SK-N-SH treated with all-trans-retinoic acid at 6 μM for 48 hours (cell line): ENCODE data around the gene BFSP2.

ENCODE experiments used
- ATAC-seq: fragments of 200-7000 bp; cut with Tn5 transposase; 3 replicates; pipeline ENCODE4 v1.9.1; 2020; ENCODE audit warnings: mild to moderate bottlenecking, moderate library complexity
- ARNTL ChIP-seq: fragments of 450-650 bp; formaldehyde crosslinking; IDR thresholded peaks from 2 replicates; pipeline ENCODE4 v1.5.0; 2020; ENCODE audit warnings: low read depth, mild to moderate bottlenecking, moderate library complexity, borderline replicate concordance
- BACH2 ChIP-seq: fragments of 250-450 bp; sonication (Bioruptor Pico); IDR thresholded peaks from 2 replicates; pipeline ENCODE4 v1.9.0; 2021; ENCODE audit warnings: mild to moderate bottlenecking, borderline replicate concordance
- CSDC2 ChIP-seq: fragments of 250-450 bp; sonication (Bioruptor Pico); IDR thresholded peaks from 2 replicates; pipeline ENCODE4 v1.5.0; 2020; ENCODE audit warnings: mild to moderate bottlenecking, moderate library complexity
- CSRNP3 ChIP-seq: fragments of 250-450 bp; sonication (Bioruptor Pico); IDR thresholded peaks from 2 replicates; pipeline ENCODE4 v1.5.1; 2021; ENCODE audit warnings: mild to moderate bottlenecking, moderate library complexity
- GLIS3 ChIP-seq: fragments of 250-450 bp; sonication (Bioruptor Pico); IDR thresholded peaks from 2 replicates; pipeline ENCODE4 v1.5.0; 2020; ENCODE audit warnings: mild to moderate bottlenecking, moderate library complexity
- OSR1 ChIP-seq: fragments of 250-450 bp; sonication (Bioruptor Pico); IDR thresholded peaks from 2 replicates; pipeline ENCODE4 v1.8.0; 2022; ENCODE audit warnings: moderate library complexity, mild to moderate bottlenecking, inconsistent platforms
- PPARA ChIP-seq: fragments of 250-450 bp; sonication (Bioruptor Pico); IDR thresholded peaks from 2 replicates; pipeline ENCODE4 v1.5.0; 2020; ENCODE audit warnings: mild to moderate bottlenecking, borderline replicate concordance
- SNAI2 ChIP-seq: fragments of 250-450 bp; sonication (Bioruptor Pico); IDR thresholded peaks from 2 replicates; pipeline ENCODE4 v1.5.0; 2020; ENCODE audit warnings: mild to moderate bottlenecking, moderate library complexity
- TOX ChIP-seq: fragments of 250-450 bp; sonication (Bioruptor Pico); IDR thresholded peaks from 2 replicates; pipeline ENCODE4 v1.8.0; 2021; ENCODE audit warnings: mild to moderate bottlenecking, moderate library complexity, borderline replicate concordance
- ZC3H10 ChIP-seq: fragments of 250-450 bp; sonication (Bioruptor Pico); IDR thresholded peaks from 2 replicates; pipeline ENCODE4 v1.5.1; 2021; ENCODE audit warnings: mild to moderate bottlenecking, moderate library complexity
- ZFP3 ChIP-seq: fragments of 250-450 bp; sonication (Bioruptor Pico); IDR thresholded peaks from 2 replicates; pipeline ENCODE4 v1.5.0; 2020; ENCODE audit warnings: mild to moderate bottlenecking, moderate library complexity
- ZFP30 ChIP-seq: fragments of 450-650 bp; formaldehyde crosslinking; IDR thresholded peaks from 2 replicates; pipeline ENCODE4 v1.5.0; 2022; ENCODE audit warnings: mild to moderate bottlenecking, moderate library complexity
- ZNF565 ChIP-seq: fragments of 450-650 bp; formaldehyde crosslinking; conservative IDR thresholded peaks from 2 replicates; pipeline ENCODE4 v1.5.0; 2020; ENCODE audit warnings: low read depth, mild to moderate bottlenecking, moderate library complexity
- ZNF70 ChIP-seq: fragments of 450-650 bp; formaldehyde crosslinking; IDR thresholded peaks from 2 replicates; pipeline ENCODE4 v1.5.0; 2020; ENCODE audit warnings: mild to moderate bottlenecking, moderate library complexity
- ZNF8 ChIP-seq: fragments of 450-650 bp; formaldehyde crosslinking; IDR thresholded peaks from 2 replicates; pipeline ENCODE4 v1.5.0; 2020; ENCODE audit warnings: mild to moderate bottlenecking, moderate library complexity
- TF ChIP-seq, protein P1 (sequence below): fragments of 250-450 bp; sonication (Bioruptor Pico); IDR thresholded peaks from 2 replicates; pipeline ENCODE4 v1.5.0; 2020; ENCODE audit warnings: mild to moderate bottlenecking, moderate library complexity
- TF ChIP-seq, protein P2 (sequence below): fragments of 250-450 bp; sonication (Bioruptor Pico); IDR thresholded peaks from 2 replicates; pipeline ENCODE4 v1.5.1; 2020; ENCODE audit warnings: low read depth, mild to moderate bottlenecking, moderate library complexity

The BFSP2 gene

GRCh38 chr3:133466531-133467386 lies 66.9 kb downstream of the BFSP2 start:
- TF ChIP-seq ZC3H10 (CRISPR knock-in tag), result no peak
- TF ChIP-seq, protein P1, sequence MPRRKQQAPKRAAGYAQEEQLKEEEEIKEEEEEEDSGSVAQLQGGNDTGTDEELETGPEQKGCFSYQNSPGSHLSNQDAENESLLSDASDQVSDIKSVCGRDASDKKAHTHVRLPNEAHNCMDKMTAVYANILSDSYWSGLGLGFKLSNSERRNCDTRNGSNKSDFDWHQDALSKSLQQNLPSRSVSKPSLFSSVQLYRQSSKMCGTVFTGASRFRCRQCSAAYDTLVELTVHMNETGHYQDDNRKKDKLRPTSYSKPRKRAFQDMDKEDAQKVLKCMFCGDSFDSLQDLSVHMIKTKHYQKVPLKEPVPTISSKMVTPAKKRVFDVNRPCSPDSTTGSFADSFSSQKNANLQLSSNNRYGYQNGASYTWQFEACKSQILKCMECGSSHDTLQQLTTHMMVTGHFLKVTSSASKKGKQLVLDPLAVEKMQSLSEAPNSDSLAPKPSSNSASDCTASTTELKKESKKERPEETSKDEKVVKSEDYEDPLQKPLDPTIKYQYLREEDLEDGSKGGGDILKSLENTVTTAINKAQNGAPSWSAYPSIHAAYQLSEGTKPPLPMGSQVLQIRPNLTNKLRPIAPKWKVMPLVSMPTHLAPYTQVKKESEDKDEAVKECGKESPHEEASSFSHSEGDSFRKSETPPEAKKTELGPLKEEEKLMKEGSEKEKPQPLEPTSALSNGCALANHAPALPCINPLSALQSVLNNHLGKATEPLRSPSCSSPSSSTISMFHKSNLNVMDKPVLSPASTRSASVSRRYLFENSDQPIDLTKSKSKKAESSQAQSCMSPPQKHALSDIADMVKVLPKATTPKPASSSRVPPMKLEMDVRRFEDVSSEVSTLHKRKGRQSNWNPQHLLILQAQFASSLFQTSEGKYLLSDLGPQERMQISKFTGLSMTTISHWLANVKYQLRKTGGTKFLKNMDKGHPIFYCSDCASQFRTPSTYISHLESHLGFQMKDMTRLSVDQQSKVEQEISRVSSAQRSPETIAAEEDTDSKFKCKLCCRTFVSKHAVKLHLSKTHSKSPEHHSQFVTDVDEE (CRISPR knock-in tag), result no peak
- no peak for TF ChIP-seq CSRNP3 (CRISPR knock-in tag)
- TF ChIP-seq SNAI2 (CRISPR knock-in tag), result no peak
- TF ChIP-seq TOX (CRISPR knock-in tag), result no peak
- TF ChIP-seq, protein P2, sequence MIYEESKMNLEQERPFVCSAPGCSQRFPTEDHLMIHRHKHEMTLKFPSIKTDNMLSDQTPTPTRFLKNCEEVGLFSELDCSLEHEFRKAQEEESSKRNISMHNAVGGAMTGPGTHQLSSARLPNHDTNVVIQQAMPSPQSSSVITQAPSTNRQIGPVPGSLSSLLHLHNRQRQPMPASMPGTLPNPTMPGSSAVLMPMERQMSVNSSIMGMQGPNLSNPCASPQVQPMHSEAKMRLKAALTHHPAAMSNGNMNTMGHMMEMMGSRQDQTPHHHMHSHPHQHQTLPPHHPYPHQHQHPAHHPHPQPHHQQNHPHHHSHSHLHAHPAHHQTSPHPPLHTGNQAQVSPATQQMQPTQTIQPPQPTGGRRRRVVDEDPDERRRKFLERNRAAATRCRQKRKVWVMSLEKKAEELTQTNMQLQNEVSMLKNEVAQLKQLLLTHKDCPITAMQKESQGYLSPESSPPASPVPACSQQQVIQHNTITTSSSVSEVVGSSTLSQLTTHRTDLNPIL (CRISPR knock-in tag), result no peak
- no peak for ATAC-seq

GRCh38 chr3:133467780-133468179 lies 67.9 kb downstream of the BFSP2 start:
- TF ChIP-seq CSDC2 (CRISPR knock-in tag), result no peak
- no peak for TF ChIP-seq ZC3H10 (CRISPR knock-in tag)
- TF ChIP-seq, protein P2 (CRISPR knock-in tag), result no peak
- TF ChIP-seq TOX (CRISPR knock-in tag), result no peak
- no peak for TF ChIP-seq ZFP30
- ATAC-seq, result no peak

GRCh38 chr3:133468251-133468721 lies 68.4 kb downstream of the BFSP2 start:
- ATAC-seq, result no peak
- no peak for TF ChIP-seq ZNF70
- TF ChIP-seq ZFP3 (CRISPR knock-in tag), result no peak
- no peak for TF ChIP-seq SNAI2 (CRISPR knock-in tag)
- no peak for TF ChIP-seq PPARA (CRISPR knock-in tag)
- no peak for TF ChIP-seq ZFP30
- no peak for TF ChIP-seq CSRNP3 (CRISPR knock-in tag)
- TF ChIP-seq, all 23 proteins: peak for 0

GRCh38 chr3:133469140-133469731 lies 69.4 kb downstream of the BFSP2 start:
- ATAC-seq, result no peak
- TF ChIP-seq ZC3H10 (CRISPR knock-in tag), result no peak
- no peak for TF ChIP-seq ZFP3 (CRISPR knock-in tag)
- TF ChIP-seq, protein P2 (CRISPR knock-in tag), result no peak
- no peak for TF ChIP-seq GLIS3
- no peak for TF ChIP-seq ZNF8 (CRISPR knock-in tag)
- TF ChIP-seq, protein P1 (CRISPR knock-in tag), result no peak
- no peak for TF ChIP-seq ZNF565 (CRISPR knock-in tag)
- no peak for TF ChIP-seq ARNTL (CRISPR knock-in tag)
- no peak for TF ChIP-seq OSR1 (CRISPR knock-in tag)
- no peak for TF ChIP-seq CSDC2 (CRISPR knock-in tag)
- no peak for TF ChIP-seq TOX (CRISPR knock-in tag)
- no peak for TF ChIP-seq ZNF70
- TF ChIP-seq ZFP30, result no peak
- TF ChIP-seq BACH2 (CRISPR knock-in tag), result no peak
